HepG2 (cell line): Measurements from ENCODE around the gene SAC3D1. TPM values are rescaled to one million over a fixed set of nuclear protein-coding genes. Genes with fewer than 3 reads are reported as not detected.

Experiments used
- CTCF ChIP-seq: sonication (generic); formaldehyde crosslinking; IDR thresholded peaks from 2 replicates; pipeline ENCODE4 v1.5.0; 2020; ENCODE audit warnings: mild to moderate bottlenecking, missing genetic modification reagents, moderate library complexity
- HNF1B ChIP-seq: sonication (generic); formaldehyde crosslinking; IDR thresholded peaks from 2 replicates; pipeline ENCODE4 v1.5.1; 2020; ENCODE audit warnings: mild to moderate bottlenecking, moderate library complexity, missing genetic modification reagents
- KDM2A ChIP-seq: sonication (generic); formaldehyde crosslinking; IDR thresholded peaks from 2 replicates; pipeline ENCODE4 v1.4.0; 2020; ENCODE audit warnings: low read depth, missing genetic modification reagents, borderline replicate concordance
- KDM4B ChIP-seq: sonication (generic); formaldehyde crosslinking; IDR thresholded peaks from 2 replicates; pipeline ENCODE4 v1.4.0; 2020; ENCODE audit warnings: missing genetic modification reagents
- MYPOP ChIP-seq: sonication (generic); formaldehyde crosslinking; IDR thresholded peaks from 2 replicates; pipeline ENCODE4 v1.8.1; 2023; ENCODE audit warnings: mild to moderate bottlenecking, moderate library complexity, missing genetic modification reagents
- NR2F6 ChIP-seq, 2 experiments: IDR thresholded peaks; 2 replicates each; pipeline ENCODE4 v1.6.1; 2016; ENCODE audit warnings: antibody characterized with exemption in 1 of 2, mild to moderate bottlenecking in 1 of 2
- PCBP1 ChIP-seq: fragments of 200-400 bp; formaldehyde crosslinking; IDR thresholded peaks from 2 replicates; pipeline ENCODE4 v1.6.1; 2017; ENCODE audit warnings: mild to moderate bottlenecking, low read depth, low read length, borderline replicate concordance
- RBM39 ChIP-seq: fragments of 200-400 bp; formaldehyde crosslinking; IDR thresholded peaks from one replicate; pipeline ENCODE4 v1.6.1; 2018; ENCODE audit warnings: antibody characterized with exemption, mild to moderate bottlenecking, low read depth, low read length; ENCODE audit not compliant: poor library complexity, severe bottlenecking
- SAP130 ChIP-seq: IDR thresholded peaks from 2 replicates; pipeline ENCODE4 v1.6.1; 2016; ENCODE audit warnings: low read depth
- UBTF ChIP-seq: sonication (generic); formaldehyde crosslinking; IDR thresholded peaks from 2 replicates; pipeline ENCODE4 v1.4.0; 2020; ENCODE audit warnings: mild to moderate bottlenecking, missing genetic modification reagents
- ZKSCAN8 ChIP-seq: IDR thresholded peaks from 2 replicates; pipeline ENCODE4 v1.6.1; 2016; ENCODE audit warnings: borderline replicate concordance, missing genetic modification reagents, missing compliant biosample characterization
- ZMYM3 ChIP-seq: sonication (generic); formaldehyde crosslinking; IDR thresholded peaks from 2 replicates; pipeline ENCODE4 v1.5.1; 2020; ENCODE audit warnings: mild to moderate bottlenecking, missing genetic modification reagents
- ZMYM4 ChIP-seq: sonication (generic); formaldehyde crosslinking; IDR thresholded peaks from 2 replicates; pipeline ENCODE4 v1.8.1; 2023; ENCODE audit warnings: mild to moderate bottlenecking, missing genetic modification reagents
- ZNF235 ChIP-seq: sonication (generic); formaldehyde crosslinking; IDR thresholded peaks from 2 replicates; pipeline ENCODE4 v1.8.1; 2023; ENCODE audit warnings: mild to moderate bottlenecking, missing genetic modification reagents, borderline replicate concordance
- ZNF30 ChIP-seq: sonication (generic); formaldehyde crosslinking; IDR thresholded peaks from 2 replicates; pipeline ENCODE4 v1.5.0; 2020; ENCODE audit warnings: mild to moderate bottlenecking, missing genetic modification reagents
- ZNF446 ChIP-seq: sonication (generic); formaldehyde crosslinking; IDR thresholded peaks from 2 replicates; pipeline ENCODE4 v1.5.0; 2020; ENCODE audit warnings: mild to moderate bottlenecking, missing genetic modification reagents
- ZNF605 ChIP-seq: sonication (generic); formaldehyde crosslinking; IDR thresholded peaks from 2 replicates; pipeline ENCODE4 v1.8.0; 2022; ENCODE audit warnings: mild to moderate bottlenecking, missing genetic modification reagents
- ZNF607 ChIP-seq: sonication (generic); formaldehyde crosslinking; IDR thresholded peaks from 2 replicates; pipeline ENCODE4 v1.5.1; 2020; ENCODE audit warnings: missing genetic modification reagents, mild to moderate bottlenecking, borderline replicate concordance
- ZNF746 ChIP-seq: sonication (generic); formaldehyde crosslinking; IDR thresholded peaks from 2 replicates; pipeline ENCODE4 v1.8.0; 2022; ENCODE audit warnings: mild to moderate bottlenecking, missing genetic modification reagents
- ZSCAN21 ChIP-seq: sonication (generic); formaldehyde crosslinking; IDR thresholded peaks from 2 replicates; pipeline ENCODE4 v1.8.0; 2022; ENCODE audit warnings: mild to moderate bottlenecking, missing genetic modification reagents, moderate library complexity, borderline replicate concordance
- polyA plus RNA-seq, 8 experiments: library from polyadenylated mRNA; depleted of rRNA in 3 of 8; stranded (reverse) in 7 of 8; unstranded in 1 of 8; fragments of >200 nt; fragmentation: Illumina TruSeq in 4 of 8; extraction: Trizol in 4 of 8; gene quantifications; 2 replicates each; pipeline versions ENCODE4 v1.2.1 to v1.2.3, GENCODE V29; 2011 to 2016; ENCODE audit warnings: low read depth in 4 of 8, missing spikeins in 1 of 8, mixed read lengths in 1 of 8; ENCODE audit not compliant: insufficient read depth in 1 of 8
- total RNA-seq, 5 experiments: library from RNA; depleted of rRNA; stranded (reverse); fragments of >200 nt; fragmentation: Illumina TruSeq; extraction: Trizol; gene quantifications; 2 replicates each; pipeline ENCODE4 v1.2.3, GENCODE V29; 2016; ENCODE audit warnings: low read depth in 1 of 5

The SAC3D1 gene
- total and polyA plus RNA-seq, 2 of the 13 experiments (the other 11 are each of a cell fraction or from before 2014, with no cell fraction given) = 7.4 to 36.3 TPM

GRCh38 chr11:65013130-65013887 is 27.7 kb upstream of the SAC3D1 start (continued):
- TF ChIP-seq ZNF605 (peak; percentile 77), ZKSCAN8 (CRISPR knock-in tag) (0 out of 2 replicates have a peak, but pooled peaks have one; percentile 28), KDM2A (peak; percentile 54), NR2F6 (IDR thresholded peaks at IDR 0.05) (peak; percentile 61; the same call in 1 of the 2 replicates), NR2F6 (CRISPR knock-in tag; IDR thresholded peaks at IDR 0.05) (no peak), ZSCAN21 (CRISPR knock-in tag) (peak; percentile 92), HNF1B (CRISPR knock-in tag) (peak; percentile 93), RBM39 (peak; percentile 63), ZNF607 (CRISPR knock-in tag) (0 out of 2 replicates have a peak, but pooled peaks have one; percentile 42), MYPOP (CRISPR knock-in tag) (no peak), KDM4B (CRISPR knock-in tag) (0 out of 2 replicates have a peak, but pooled peaks have one; percentile 23), UBTF (peak; percentile 51; the same call in 1 of the 2 replicates), ZNF446 (CRISPR knock-in tag) (0 out of 2 replicates have a peak, but pooled peaks have one; percentile 41), CTCF (CRISPR knock-in tag) (peak; percentile 71), ZMYM3 (peak; percentile 85), ZNF746 (CRISPR knock-in tag) (no peak; the same call in 1 of the 2 replicates), ZNF30 (CRISPR knock-in tag) (0 out of 2 replicates have a peak, but pooled peaks have one; percentile 19), SAP130 (CRISPR knock-in tag) (peak; percentile 58; the same call in 1 of the 2 replicates), PCBP1 (no peak), ZNF235 (peak; percentile 8; the same call in 1 of the 2 replicates), ZMYM4 (CRISPR knock-in tag) (0 out of 2 replicates have a peak, but pooled peaks have one; percentile 3)
